Peyer's patch (tissue), 4 donors: ENCODE measurements around the gene PREP. TPM values are rescaled to one million over a fixed set of nuclear protein-coding genes. Genes with fewer than 3 reads are reported as not detected.
A peak's percentile ranks its signal among the peaks of the same experiment; 100 is the strongest.

Experiments
- DNase-seq, 3 donors: peaks; one replicate each; pipeline ENCODE4 v3.0.0-alpha.2; 2017 to 2019
- H3K27ac ChIP-seq, 4 donors: fragments of 200-600 bp; sonication (generic); one replicate each; pipeline ENCODE4 v1.5.1; 2016 to 2019
- H3K27me3 ChIP-seq, 2 donors: fragments of 200-600 bp; sonication (generic); one replicate each; pipeline ENCODE4 v1.5.1; 2019
- H3K36me3 ChIP-seq, 3 donors: fragments of 200-600 bp; sonication (generic); one replicate each; pipeline ENCODE4 v1.5.1; 2016 to 2019
- H3K4me1 ChIP-seq, 4 donors: fragments of 200-600 bp; sonication (generic); one replicate each; pipeline ENCODE4 v1.5.1; 2016 to 2019
- H3K4me3 ChIP-seq, 4 donors: fragments of 200-600 bp; sonication (generic); 1 replicate in 3 of 4; 2 replicates in 1 of 4; pipeline ENCODE4 v1.5.1; 2016 to 2019; ENCODE audit warnings: mild to moderate bottlenecking in 1 of 4
- H3K9me3 ChIP-seq, 4 donors: fragments of 200-600 bp; sonication (generic); one replicate each; pipeline ENCODE4 v1.5.1; 2016 to 2019; ENCODE audit warnings: mild to moderate bottlenecking in 1 of 4
- POLR2A ChIP-seq, 2 donors: fragments of 450-650 bp; IDR thresholded peaks; one replicate each; pipeline ENCODE4 v1.5.1; 2017; ENCODE audit warnings: antibody characterized with exemption in 2 of 2, mild to moderate bottlenecking in 2 of 2, moderate library complexity in 2 of 2
- total RNA-seq, 4 donors: library from RNA; depleted of rRNA; stranded (reverse); fragments of >200 nt; gene quantifications; one replicate each; pipeline ENCODE4 v1.1.0, GENCODE V29; 2016
- TF ChIP-seq, protein P1 (sequence below), 6 experiments: fragments of 450-650 bp in 4 of 6; fragments of 200-600 bp in 2 of 6; sonication (generic) in 1 of 6; IDR thresholded peaks; one replicate each; pipeline ENCODE4 v1.5.1; 2017 to 2019; ENCODE audit warnings: antibody characterized with exemption in 6 of 6, mild to moderate bottlenecking in 3 of 6, moderate library complexity in 1 of 6

Gene PREP
- total RNA-seq, 4 donors from 2014 or later = 47.0 to 69.6 (median 54.8) TPM

DNA sequence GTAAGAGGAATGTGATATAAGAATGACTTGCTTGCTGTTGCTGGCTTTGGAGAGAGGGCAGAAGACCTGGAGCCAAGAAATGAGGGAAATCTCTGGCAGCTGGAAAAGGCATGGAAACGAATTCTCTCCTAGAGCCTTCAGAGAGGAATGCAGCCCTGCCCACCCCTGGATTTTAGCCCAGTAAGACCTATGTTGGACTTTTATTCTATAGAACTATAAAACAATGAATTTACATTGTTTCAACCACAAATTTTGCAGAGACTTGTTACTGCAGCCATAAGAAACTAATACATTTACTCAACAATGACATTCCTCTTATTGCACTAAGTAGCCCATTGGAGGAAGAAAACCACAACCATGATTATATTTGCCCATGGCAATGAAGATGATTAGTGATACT, 39.5 kb upstream of the PREP start:
- no peak overlapping the region for H3K27ac ChIP-seq
- no peak for TF ChIP-seq POLR2A (IDR thresholded peaks at IDR 0.05)
- no peak overlapping the region for H3K4me3 ChIP-seq
- no peaks in the 10 kb centered on the region for H3K9me3 ChIP-seq
- no peaks in the 10 kb centered on the region for H3K27me3 ChIP-seq
- H3K36me3 ChIP-seq = no peaks in the 10 kb centered on the region
- no peaks in the 10 kb centered on the region for H3K4me1 ChIP-seq
- no peak for DNase-seq

DNA sequence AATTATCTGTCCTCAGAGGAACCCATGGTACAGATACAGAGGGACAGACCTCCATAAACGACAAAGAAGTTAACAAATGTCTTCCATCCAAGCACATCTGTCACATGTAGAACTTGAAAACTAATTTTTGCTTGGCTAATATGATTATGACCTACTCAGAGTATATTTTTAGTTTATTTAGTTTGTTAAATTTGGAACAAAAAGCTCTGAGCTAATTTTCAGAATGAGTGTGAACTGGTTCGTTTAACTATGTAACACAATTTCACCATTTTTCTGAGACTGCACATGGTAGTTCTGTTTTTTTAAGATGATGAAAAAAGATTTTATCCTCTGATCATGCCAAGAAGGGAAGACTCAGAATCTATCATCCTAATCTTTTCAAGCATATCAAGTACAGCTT, 34.4 kb upstream of the PREP start:
- no peaks in the 10 kb centered on the region for H3K36me3 ChIP-seq
- H3K27ac ChIP-seq = no peak overlapping the region
- DNase-seq = no peak
- no peak overlapping the region for H3K4me3 ChIP-seq
- no peak for TF ChIP-seq POLR2A (IDR thresholded peaks at IDR 0.05)
- TF ChIP-seq, protein P1, sequence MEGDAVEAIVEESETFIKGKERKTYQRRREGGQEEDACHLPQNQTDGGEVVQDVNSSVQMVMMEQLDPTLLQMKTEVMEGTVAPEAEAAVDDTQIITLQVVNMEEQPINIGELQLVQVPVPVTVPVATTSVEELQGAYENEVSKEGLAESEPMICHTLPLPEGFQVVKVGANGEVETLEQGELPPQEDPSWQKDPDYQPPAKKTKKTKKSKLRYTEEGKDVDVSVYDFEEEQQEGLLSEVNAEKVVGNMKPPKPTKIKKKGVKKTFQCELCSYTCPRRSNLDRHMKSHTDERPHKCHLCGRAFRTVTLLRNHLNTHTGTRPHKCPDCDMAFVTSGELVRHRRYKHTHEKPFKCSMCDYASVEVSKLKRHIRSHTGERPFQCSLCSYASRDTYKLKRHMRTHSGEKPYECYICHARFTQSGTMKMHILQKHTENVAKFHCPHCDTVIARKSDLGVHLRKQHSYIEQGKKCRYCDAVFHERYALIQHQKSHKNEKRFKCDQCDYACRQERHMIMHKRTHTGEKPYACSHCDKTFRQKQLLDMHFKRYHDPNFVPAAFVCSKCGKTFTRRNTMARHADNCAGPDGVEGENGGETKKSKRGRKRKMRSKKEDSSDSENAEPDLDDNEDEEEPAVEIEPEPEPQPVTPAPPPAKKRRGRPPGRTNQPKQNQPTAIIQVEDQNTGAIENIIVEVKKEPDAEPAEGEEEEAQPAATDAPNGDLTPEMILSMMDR (IDR thresholded peaks at IDR 0.05) = no peak
- no peaks in the 10 kb centered on the region for H3K9me3 ChIP-seq
- H3K27me3 ChIP-seq = no peaks in the 10 kb centered on the region
- H3K4me1 ChIP-seq = no peaks in the 10 kb centered on the region

DNA sequence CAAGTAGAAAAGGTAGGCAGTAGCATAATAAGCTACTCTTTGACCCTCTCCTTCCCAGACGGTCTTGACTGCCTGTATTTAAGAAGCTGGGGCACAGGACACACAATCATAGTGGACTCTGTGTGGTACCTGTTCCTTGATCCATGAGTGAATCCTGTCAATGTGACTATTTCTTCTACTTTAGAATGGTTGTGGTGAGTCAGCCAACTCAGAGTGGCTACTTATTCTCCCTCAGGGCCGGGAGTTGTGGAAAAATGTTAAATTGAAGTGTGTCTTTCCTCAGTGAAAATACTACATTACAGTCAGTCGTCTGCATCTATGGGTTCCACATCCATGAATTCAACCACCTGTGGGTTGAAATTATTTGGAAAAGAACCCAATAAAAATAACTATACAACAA, 30.8 kb upstream of the PREP start:
- H3K36me3 ChIP-seq = no peaks in the 10 kb centered on the region
- no peaks in the 10 kb centered on the region for H3K27me3 ChIP-seq
- no peak for TF ChIP-seq POLR2A (IDR thresholded peaks at IDR 0.05)
- TF ChIP-seq, protein P1 (IDR thresholded peaks at IDR 0.05) = no peak
- no peaks in the 10 kb centered on the region for H3K4me1 ChIP-seq
- no peak overlapping the region for H3K27ac ChIP-seq
- H3K9me3 ChIP-seq = no peaks in the 10 kb centered on the region
- H3K4me3 ChIP-seq = no peak overlapping the region
- no peak for DNase-seq

DNA sequence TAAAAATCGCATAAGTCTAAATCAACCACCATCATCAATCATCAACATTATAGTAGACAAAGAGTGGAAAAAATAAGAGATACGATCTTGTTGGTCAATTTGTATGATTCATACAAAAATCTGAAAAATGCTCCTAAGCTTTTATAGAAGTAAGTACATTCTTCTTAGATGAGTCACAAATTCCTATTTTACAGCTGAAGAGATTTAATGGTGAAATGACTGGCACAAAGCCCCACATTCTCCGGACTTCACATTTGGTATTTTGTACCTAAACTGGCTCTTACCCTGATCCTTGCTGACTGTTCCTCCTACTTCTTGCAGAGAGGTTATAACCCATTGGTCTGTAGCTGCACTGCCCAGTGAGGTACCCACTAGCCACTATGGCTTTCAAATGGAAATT, 29.9 kb upstream of the PREP start:
- Histone ChIP-seq H3K27ac (no peak overlapping the region), H3K36me3 (no peaks in the 10 kb centered on the region), H3K4me1 (no peaks in the 10 kb centered on the region), H3K4me3 (no peak overlapping the region), H3K27me3 (no peaks in the 10 kb centered on the region), H3K9me3 (no peaks in the 10 kb centered on the region)
- no peak for TF ChIP-seq POLR2A (IDR thresholded peaks at IDR 0.05)
- TF ChIP-seq, protein P1 (IDR thresholded peaks at IDR 0.05) = no peak
- DNase-seq = no peak

DNA sequence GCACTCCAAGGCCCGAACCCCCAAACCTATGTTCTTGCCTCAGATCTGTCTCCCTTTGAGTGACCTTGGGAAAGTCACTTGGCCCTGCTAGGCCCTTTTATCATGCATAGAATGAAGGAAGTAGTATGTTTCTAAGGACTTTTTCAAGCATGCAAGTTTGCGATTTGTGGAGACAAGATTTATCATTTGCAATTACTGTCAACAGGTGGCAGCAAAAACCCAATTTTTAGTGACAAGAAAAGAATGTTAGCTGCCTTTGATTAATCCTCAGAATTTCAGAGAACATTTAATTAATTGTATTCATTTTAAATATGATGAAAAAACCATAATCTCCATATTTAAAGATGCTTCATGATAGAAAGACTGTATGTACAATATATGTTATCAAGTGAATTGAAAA, 28.3 kb upstream of the PREP start:
- Histone ChIP-seq H3K27ac (no peak overlapping the region), H3K9me3 (no peaks in the 10 kb centered on the region), H3K27me3 (no peaks in the 10 kb centered on the region), H3K36me3 (no peaks in the 10 kb centered on the region), H3K4me1 (no peaks in the 10 kb centered on the region), H3K4me3 (no peak overlapping the region)
- TF ChIP-seq POLR2A (IDR thresholded peaks at IDR 0.05) = no peak
- TF ChIP-seq, protein P1 (IDR thresholded peaks at IDR 0.05) = peak; percentile 19 to 71 (median 63)
- DNase-seq = no peak

DNA sequence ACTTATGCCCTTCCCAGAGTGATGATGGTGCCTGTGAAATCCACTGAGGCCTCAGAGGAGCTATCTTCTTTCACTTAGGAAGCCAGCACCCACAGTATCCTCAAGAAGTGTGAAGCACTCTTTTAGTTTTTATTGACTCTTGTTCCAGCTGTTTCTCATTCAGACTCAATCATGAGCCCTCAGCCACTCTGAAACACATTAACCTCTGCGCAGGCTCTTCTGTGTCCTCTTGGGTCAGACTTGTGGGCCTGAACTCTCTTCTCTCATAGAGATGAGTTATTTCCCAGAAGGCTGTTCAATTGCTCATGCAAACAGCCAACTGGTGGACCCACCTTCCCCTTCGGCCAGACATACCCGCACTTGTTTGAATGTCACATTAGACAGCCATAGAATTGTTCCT, 27.8 kb upstream of the PREP start:
- Histone ChIP-seq H3K27me3 (no peaks in the 10 kb centered on the region), H3K4me1 (no peaks in the 10 kb centered on the region), H3K36me3 (no peaks in the 10 kb centered on the region), H3K9me3 (no peaks in the 10 kb centered on the region), H3K4me3 (no peak overlapping the region), H3K27ac (no peak overlapping the region)
- no peak for TF ChIP-seq POLR2A (IDR thresholded peaks at IDR 0.05)
- TF ChIP-seq, protein P1 (IDR thresholded peaks at IDR 0.05) = no peak
- no peak for DNase-seq
